ENCODE measurements around the gene CCL18.
"Not testable (repeated sequence)": the region's sequence is repeated elsewhere in the genome, so short reads cannot be mapped to it uniquely, and the experiment has no call there.

The CCL18 gene

GRCh38 chr17:36099004-36099403 lies 34.9 kb downstream of the CCL18 start:
- not testable (repeated sequence) for H3K4me3 ChIP-seq (ENCODE audit: low read depth, low read length)

GRCh38 chr17:36103401-36103975 lies 39.4 kb downstream of the CCL18 start, which contains the start of gene CCL4:
CCL4 (plus strand) TSS chr17:36103827; CDS start chr17:36103906, 79 bp downstream.
- not testable (repeated sequence) for H3K4me3 ChIP-seq (ENCODE audit: low read depth, low read length)

GRCh38 chr17:36104246-36104645 lies 40.2 kb downstream of the CCL18 start:
- H3K4me3 ChIP-seq (ENCODE audit: low read depth, low read length), result not testable (repeated sequence)

DNA sequence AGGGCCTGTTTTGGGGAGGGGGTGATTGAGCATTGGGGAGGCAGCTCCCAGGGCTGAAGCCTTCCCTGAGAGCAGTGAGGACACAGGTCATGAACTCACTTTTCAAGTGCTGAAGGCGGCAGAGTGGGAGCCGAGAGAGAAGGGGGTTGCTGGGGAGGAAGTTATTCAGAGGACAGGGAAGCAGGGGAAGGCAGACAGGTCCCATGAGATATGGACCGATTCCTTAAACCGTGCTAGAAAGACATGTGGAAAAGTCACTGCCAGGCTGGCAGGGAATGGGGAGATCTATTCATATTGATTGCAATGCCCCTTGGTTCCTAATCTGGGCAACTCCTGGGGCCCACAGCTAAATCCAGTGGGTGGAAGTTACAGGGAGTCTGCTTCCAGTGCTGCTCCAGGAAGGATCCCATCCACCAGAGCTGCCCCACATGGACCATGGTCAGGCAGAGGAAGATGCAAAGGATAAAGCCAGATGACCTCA lies 40.7 kb downstream of the CCL18 start:
- no peak overlapping the region for H3K4me3 ChIP-seq (ENCODE audit: low read depth, low read length)

DNA sequence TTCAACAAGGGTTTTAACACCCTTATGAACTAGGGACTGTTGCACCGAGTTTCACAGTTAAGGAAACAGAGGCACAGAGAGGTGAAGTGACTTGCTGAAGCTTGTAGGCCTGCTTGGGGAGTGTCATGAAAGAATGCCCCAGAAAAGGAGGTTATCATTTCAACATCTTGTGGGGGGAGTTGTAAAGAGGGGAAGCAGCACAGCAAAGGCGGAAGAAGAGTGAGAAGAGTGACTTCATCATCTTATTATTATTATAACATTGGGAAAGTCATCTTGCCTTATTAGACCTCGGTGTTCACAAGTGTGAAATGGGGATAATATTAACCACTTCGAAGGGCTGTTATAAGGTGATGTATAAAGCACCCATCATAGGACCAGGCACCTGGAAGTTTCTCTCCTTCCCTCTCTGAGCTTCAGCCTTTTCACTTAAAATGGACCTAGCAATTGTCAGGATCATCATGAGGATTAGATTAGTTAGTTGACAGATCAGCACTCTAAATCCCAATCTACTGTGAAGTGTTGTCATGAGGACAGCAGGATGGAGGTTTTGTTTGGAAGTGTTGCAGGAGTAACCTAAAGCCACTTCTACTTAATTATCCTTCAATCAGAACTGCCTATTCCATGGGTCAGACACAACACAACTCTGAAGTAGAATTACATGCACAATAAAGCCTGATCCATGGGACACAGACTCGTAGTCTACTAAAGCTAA lies 41.9 kb downstream of the CCL18 start:
- no peak overlapping the region for H3K4me3 ChIP-seq (ENCODE audit: low read depth, low read length)

GRCh38 chr17:36106493-36106835 lies 42.4 kb downstream of the CCL18 start:
- H3K4me3 ChIP-seq (ENCODE audit: low read depth, low read length), result no peak overlapping the region

GRCh38 chr17:36107660-36108059 lies 43.6 kb downstream of the CCL18 start:
- H3K4me3 ChIP-seq (ENCODE audit: low read depth, low read length), result no peak overlapping the region

DNA sequence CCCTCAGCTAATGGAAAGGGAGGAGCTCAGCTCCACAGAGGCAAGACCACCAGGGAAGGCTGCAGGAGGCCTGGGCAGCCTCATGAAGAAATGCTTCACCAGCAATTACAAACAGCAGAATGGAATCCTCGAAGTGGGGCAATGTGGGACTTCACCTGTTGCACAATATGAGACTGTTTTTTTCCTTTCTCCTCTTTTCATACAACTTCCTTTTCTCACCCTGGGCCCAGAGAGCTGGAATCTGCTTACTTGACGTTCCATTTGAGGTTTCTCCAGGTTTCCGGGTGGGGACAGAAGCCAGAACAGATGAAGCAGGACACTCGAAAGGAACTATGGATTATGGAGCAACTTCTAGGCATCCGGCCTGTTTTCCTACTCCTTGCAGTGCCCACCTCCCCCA lies 44.2 kb downstream of the CCL18 start:
- not testable (repeated sequence) for H3K4me3 ChIP-seq (ENCODE audit: low read depth, low read length)

DNA sequence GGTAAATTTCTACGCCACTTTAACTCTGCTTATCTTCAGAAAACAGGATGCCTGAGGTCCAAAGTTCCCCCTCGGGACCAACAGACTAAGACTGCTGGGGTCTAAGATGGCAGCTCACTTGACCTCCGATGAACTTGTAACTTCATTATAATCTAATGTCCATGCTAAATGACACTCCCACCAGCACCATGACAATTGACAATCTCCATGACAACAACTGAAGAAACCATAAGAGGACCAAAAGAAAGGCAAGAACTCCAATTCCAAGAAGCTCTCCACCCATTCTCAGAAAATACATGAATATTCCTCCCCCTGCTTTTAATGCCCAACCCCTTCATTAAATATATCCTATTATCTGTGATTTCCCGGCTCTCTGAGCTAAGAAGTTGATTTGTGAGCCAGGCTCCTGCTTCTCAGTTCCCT lies 47.0 kb downstream of the CCL18 start:
- no peak overlapping the region for H3K4me3 ChIP-seq (ENCODE audit: low read depth, low read length)

DNA sequence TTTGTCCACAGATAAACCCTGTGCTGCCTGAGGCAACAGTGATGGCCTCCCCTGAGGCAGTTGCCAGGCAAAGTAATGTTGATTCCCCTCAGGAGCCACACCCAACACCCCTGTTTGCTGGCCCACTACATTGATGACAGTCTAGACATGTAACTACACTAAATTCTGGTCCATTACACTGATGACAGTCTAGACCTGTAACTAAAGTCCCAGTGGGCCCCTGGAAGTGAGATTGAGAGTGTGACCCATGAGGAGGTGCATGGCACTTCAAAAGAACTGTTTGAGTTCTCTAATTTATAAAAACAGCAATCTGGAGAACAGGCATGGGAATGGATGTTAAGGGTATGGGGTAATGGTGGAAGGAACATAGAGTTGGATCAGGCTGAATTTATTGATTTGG lies 48.5 kb downstream of the CCL18 start:
- no peak overlapping the region for H3K4me3 ChIP-seq (ENCODE audit: low read depth, low read length)

- H3K4me3 ChIP-seq (ENCODE audit: low read depth, low read length), result not testable (repeated sequence)
Measured at GRCh38 chr17:36113131-36113530, 49.1 kb downstream of the CCL18 start.

GRCh38 chr17:36114971-36115648 lies 51.0 kb downstream of the CCL18 start:
- not testable (repeated sequence) for H3K4me3 ChIP-seq (ENCODE audit: low read depth, low read length)

DNA sequence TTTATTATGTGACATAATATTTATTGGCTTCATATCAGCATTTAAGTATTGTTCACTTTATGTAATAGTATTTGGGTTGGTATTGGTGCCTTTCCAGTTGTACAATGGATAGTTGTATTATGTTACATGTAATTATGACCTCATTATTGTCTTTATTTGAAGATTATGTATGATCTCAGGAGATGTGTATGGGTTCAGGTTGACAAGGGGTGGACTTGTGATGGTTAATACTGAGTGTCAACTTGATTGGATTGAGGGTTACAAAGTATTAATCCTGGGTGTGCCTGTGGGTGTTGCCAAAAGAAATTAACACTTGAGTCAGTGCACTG lies 51.5 kb downstream of the CCL18 start:
- H3K4me3 ChIP-seq (ENCODE audit: low read depth, low read length), result not testable (repeated sequence)

- no peak overlapping the region for H3K4me3 ChIP-seq (ENCODE audit: low read depth, low read length)
Measured at GRCh38 chr17:36117505-36118382, 53.7 kb downstream of the CCL18 start.

DNA sequence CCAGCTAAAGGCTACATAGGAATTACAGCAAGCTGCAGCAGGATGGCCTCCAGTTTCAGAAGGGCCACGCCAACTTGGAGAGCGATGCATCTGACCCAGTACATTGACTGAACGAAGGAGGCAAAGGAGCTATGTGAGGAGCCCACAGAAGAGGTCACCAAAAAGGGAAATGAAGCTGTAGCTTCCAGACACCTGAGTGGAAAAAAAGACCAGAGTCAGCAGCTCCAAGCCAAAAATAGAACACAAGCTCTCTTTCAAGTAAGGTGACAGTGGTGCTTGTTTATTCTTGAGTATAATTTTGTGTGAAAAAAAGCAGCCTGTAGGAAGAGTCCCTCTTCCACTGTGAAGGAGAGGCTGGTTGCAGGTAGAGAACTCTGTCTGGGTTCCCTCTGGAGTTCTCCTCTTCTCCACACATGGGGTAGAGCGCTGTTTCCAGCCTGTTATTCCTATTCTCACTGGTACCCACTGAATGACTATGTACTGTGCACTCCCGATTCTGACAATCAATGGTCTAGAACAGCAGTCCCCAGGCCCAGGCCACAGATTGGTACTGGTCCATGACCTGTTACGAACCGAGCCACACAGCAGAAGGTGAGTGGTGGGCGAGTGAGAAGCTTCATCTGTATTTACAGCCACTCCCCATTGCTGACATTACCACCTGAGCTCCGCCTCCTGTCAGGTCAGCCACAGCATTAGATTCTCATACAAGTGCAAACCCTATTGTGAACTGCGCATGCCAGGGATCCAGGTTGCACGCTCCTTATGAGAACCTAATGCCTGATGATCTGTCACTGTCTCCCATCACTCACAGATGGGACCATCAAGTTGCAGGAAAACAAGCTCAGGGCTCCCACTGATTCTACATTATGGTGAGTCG lies 54.6 kb downstream of the CCL18 start:
- no peak overlapping the region for H3K4me3 ChIP-seq (ENCODE audit: low read depth, low read length)

DNA sequence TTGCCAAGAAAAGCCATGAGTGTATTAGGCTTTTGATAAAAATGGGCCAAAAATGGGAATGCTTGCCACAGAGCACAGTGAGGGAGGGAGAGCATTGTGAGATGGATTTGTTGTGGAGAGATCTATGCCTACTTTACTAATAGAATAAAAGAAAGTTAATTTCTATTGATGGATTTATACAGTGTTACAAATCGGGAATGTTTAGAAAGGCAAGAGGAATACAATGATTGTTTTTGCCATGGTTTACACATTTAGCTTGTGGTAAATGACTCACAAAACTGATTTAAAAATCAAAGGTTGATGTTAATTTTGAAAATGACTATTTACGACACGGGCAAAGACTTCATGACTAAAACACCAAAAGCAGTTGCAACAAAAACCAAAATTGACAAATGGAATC lies 56.1 kb downstream of the CCL18 start:
- H3K4me3 ChIP-seq (ENCODE audit: low read depth, low read length), result no peak overlapping the region

- not testable (repeated sequence) for H3K4me3 ChIP-seq (ENCODE audit: low read depth, low read length)
Measured at GRCh38 chr17:36121099-36121498, 57.0 kb downstream of the CCL18 start.
